Neural cell (in vitro differentiated cells): ENCODE measurements around the gene OSBPL7. TPM values are rescaled to one million over a fixed set of nuclear protein-coding genes. Genes with fewer than 3 reads are reported as not detected.

ENCODE experiments used
- H2AFZ ChIP-seq: fragments of 200-600, 300-800 bp; sonication (generic), shearing (Covaris generic); 2 replicates; pipeline ENCODE4 v1.6.0; 2014; ENCODE audit warnings: low read depth, mild to moderate bottlenecking, antibody characterized with exemption, low read length, moderate library complexity
- H3F3A ChIP-seq: fragments of 200-600 bp; shearing (Covaris generic); 2 replicates; pipeline ENCODE4 v1.6.1; 2016; ENCODE audit warnings: mild to moderate bottlenecking, moderate library complexity, mixed read lengths, antibody characterized with exemption, low read length; ENCODE audit not compliant: insufficient read depth, poor library complexity, severe bottlenecking
- H3K27ac ChIP-seq: fragments of 200-600, 300-800 bp; sonication (generic), shearing (Covaris generic); 2 replicates; pipeline ENCODE4 v1.5.1; 2014; ENCODE audit warnings: mild to moderate bottlenecking, low read length, moderate library complexity
- H3K27me3 ChIP-seq: fragments of 300-800, 200-600 bp; sonication (generic), shearing (Covaris generic); 2 replicates; pipeline ENCODE4 v1.6.0; 2014; ENCODE audit warnings: mild to moderate bottlenecking, low read depth, low read length, moderate library complexity; ENCODE audit not compliant: insufficient read depth
- H3K36me3 ChIP-seq: fragments of 300-800, 200-600 bp; sonication (generic), shearing (Covaris generic); 2 replicates; pipeline ENCODE4 v1.5.1; 2014; ENCODE audit warnings: mild to moderate bottlenecking, antibody characterized with exemption, low read length, moderate library complexity; ENCODE audit not compliant: insufficient read depth
- H3K4me2 ChIP-seq: fragments of 300-800, 200-600 bp; sonication (generic), shearing (Covaris generic); 2 replicates; pipeline ENCODE4 v1.6.0; 2014; ENCODE audit warnings: mild to moderate bottlenecking, low read length
- H3K4me3 ChIP-seq: fragments of 300-800, 200-600 bp; sonication (generic), shearing (Covaris generic); 2 replicates; pipeline ENCODE4 v1.5.1; 2014; ENCODE audit warnings: mild to moderate bottlenecking, low read length, moderate library complexity
- H3K79me2 ChIP-seq: fragments of 200-600 bp; shearing (Covaris generic); replicated peaks from 2 replicates; pipeline ENCODE4 v1.6.0; 2014; ENCODE audit warnings: mild to moderate bottlenecking, low read length, moderate library complexity; ENCODE audit not compliant: insufficient read depth
- H3K9ac ChIP-seq: fragments of 300-800, 200-600 bp; sonication (generic), shearing (Covaris generic); 2 replicates; pipeline ENCODE4 v1.6.1; 2016; ENCODE audit warnings: mild to moderate bottlenecking, low read length, mixed read lengths
- H3K9me2 ChIP-seq: fragments of 200-600 bp; shearing (Covaris generic); 2 replicates; pipeline ENCODE4 v1.6.1; 2016; ENCODE audit warnings: mild to moderate bottlenecking, low read length, mixed read lengths; ENCODE audit not compliant: insufficient read depth
- H3K9me3 ChIP-seq: fragments of 200-600, 300-800 bp; sonication (generic), shearing (Covaris generic); 2 replicates; pipeline ENCODE4 v1.6.1; 2016; ENCODE audit warnings: mild to moderate bottlenecking, mixed run types, low read length, moderate library complexity, mixed read lengths
- H4K20me1 ChIP-seq: fragments of 200-600 bp; shearing (Covaris generic); 2 replicates; pipeline ENCODE4 v1.6.1; 2016; ENCODE audit warnings: mild to moderate bottlenecking, mixed run types; ENCODE audit not compliant: insufficient read depth
- EP300 ChIP-seq: fragments of 450-650 bp; conservative IDR thresholded peaks from 2 replicates; pipeline ENCODE4 v1.6.1; 2014; ENCODE audit warnings: antibody characterized with exemption, mild to moderate bottlenecking, moderate library complexity; ENCODE audit not compliant: poor library complexity, severe bottlenecking
- EZH2 ChIP-seq: fragments of 200-600, 300-800 bp; shearing (Covaris generic), sonication (generic); IDR thresholded peaks from 2 replicates; pipeline ENCODE4 v1.6.1; 2014; ENCODE audit warnings: antibody characterized with exemption, low read length, borderline replicate concordance, mild to moderate bottlenecking; ENCODE audit not compliant: insufficient read depth, poor library complexity, severe bottlenecking
- MXI1 ChIP-seq: fragments of 450-650 bp; conservative IDR thresholded peaks from 2 replicates; pipeline ENCODE4 v1.6.1; 2014; ENCODE audit warnings: antibody characterized with exemption, mild to moderate bottlenecking; ENCODE audit not compliant: poor library complexity, severe bottlenecking
- POLR2AphosphoS5 ChIP-seq: IDR thresholded peaks from 2 replicates; pipeline ENCODE4 v1.6.1; 2012
- RAD21 ChIP-seq: fragments of 450-650 bp; conservative IDR thresholded peaks from 2 replicates; pipeline ENCODE4 v1.6.1; 2014; ENCODE audit warnings: antibody characterized with exemption, mild to moderate bottlenecking, moderate library complexity
- SMC3 ChIP-seq: fragments of 450-650 bp; conservative IDR thresholded peaks from 2 replicates; pipeline ENCODE4 v1.6.1; 2014; ENCODE audit warnings: antibody characterized with exemption, mild to moderate bottlenecking, moderate library complexity; ENCODE audit not compliant: poor library complexity
- TAF1 ChIP-seq: IDR thresholded peaks from 2 replicates; pipeline ENCODE4 v1.6.1; 2012; ENCODE audit warnings: low read depth
- polyA plus RNA-seq: library from polyadenylated mRNA; depleted of rRNA; stranded (reverse); fragments of >200 nt; gene quantifications from 2 replicates; pipeline ENCODE4 v1.2.3, GENCODE V29; 2014
- TF ChIP-seq, protein P1 (sequence below): IDR thresholded peaks from 2 replicates; pipeline ENCODE4 v1.6.1; 2012; ENCODE audit warnings: borderline replicate concordance
- TF ChIP-seq, protein P2 (sequence below): fragments of 450-650 bp; IDR thresholded peaks from 2 replicates; pipeline ENCODE4 v1.5.1; 2014; ENCODE audit warnings: antibody characterized with exemption, mild to moderate bottlenecking, moderate library complexity; ENCODE audit not compliant: poor library complexity, severe bottlenecking

The OSBPL7 gene
- polyA plus RNA-seq, 1 donor from 2014 or later, result 10.0 TPM

DNA sequence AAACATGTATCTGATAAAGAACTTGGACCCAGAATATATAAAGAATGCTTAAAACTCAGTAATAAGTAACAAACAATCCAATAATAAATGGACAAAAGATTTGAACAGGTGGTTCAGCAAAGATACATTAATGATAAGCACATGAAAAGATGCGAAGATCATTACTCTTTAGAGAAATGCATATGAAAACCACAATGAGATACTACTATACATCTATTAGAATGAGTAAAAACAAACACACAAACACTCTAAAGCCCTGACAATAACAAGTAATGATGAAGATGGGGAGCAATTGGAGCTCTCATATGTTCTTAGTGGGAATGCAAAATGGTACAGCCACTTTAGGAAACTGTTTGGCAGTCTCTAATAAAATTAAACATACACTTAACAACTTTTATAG lies 29.1 kb downstream of the OSBPL7 start:
- no peak overlapping the region for H3K9ac ChIP-seq
- H3F3A ChIP-seq, result no peaks in the 10 kb centered on the region
- no peak overlapping the region for H3K4me3 ChIP-seq
- H3K9me3 ChIP-seq, result no peaks in the 10 kb centered on the region
- no peak overlapping the region for H3K27ac ChIP-seq
- no peaks in the 10 kb centered on the region for H3K9me2 ChIP-seq
- no peaks in the 10 kb centered on the region for H3K36me3 ChIP-seq
- H3K79me2 ChIP-seq, result no peaks in the 10 kb centered on the region
- no peak for TF ChIP-seq TAF1
- TF ChIP-seq, protein P1, sequence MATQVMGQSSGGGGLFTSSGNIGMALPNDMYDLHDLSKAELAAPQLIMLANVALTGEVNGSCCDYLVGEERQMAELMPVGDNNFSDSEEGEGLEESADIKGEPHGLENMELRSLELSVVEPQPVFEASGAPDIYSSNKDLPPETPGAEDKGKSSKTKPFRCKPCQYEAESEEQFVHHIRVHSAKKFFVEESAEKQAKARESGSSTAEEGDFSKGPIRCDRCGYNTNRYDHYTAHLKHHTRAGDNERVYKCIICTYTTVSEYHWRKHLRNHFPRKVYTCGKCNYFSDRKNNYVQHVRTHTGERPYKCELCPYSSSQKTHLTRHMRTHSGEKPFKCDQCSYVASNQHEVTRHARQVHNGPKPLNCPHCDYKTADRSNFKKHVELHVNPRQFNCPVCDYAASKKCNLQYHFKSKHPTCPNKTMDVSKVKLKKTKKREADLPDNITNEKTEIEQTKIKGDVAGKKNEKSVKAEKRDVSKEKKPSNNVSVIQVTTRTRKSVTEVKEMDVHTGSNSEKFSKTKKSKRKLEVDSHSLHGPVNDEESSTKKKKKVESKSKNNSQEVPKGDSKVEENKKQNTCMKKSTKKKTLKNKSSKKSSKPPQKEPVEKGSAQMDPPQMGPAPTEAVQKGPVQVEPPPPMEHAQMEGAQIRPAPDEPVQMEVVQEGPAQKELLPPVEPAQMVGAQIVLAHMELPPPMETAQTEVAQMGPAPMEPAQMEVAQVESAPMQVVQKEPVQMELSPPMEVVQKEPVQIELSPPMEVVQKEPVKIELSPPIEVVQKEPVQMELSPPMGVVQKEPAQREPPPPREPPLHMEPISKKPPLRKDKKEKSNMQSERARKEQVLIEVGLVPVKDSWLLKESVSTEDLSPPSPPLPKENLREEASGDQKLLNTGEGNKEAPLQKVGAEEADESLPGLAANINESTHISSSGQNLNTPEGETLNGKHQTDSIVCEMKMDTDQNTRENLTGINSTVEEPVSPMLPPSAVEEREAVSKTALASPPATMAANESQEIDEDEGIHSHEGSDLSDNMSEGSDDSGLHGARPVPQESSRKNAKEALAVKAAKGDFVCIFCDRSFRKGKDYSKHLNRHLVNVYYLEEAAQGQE, result no peak
- TF ChIP-seq SMC3, result no peak
- TF ChIP-seq, protein P2, sequence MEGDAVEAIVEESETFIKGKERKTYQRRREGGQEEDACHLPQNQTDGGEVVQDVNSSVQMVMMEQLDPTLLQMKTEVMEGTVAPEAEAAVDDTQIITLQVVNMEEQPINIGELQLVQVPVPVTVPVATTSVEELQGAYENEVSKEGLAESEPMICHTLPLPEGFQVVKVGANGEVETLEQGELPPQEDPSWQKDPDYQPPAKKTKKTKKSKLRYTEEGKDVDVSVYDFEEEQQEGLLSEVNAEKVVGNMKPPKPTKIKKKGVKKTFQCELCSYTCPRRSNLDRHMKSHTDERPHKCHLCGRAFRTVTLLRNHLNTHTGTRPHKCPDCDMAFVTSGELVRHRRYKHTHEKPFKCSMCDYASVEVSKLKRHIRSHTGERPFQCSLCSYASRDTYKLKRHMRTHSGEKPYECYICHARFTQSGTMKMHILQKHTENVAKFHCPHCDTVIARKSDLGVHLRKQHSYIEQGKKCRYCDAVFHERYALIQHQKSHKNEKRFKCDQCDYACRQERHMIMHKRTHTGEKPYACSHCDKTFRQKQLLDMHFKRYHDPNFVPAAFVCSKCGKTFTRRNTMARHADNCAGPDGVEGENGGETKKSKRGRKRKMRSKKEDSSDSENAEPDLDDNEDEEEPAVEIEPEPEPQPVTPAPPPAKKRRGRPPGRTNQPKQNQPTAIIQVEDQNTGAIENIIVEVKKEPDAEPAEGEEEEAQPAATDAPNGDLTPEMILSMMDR, result no peak
- TF ChIP-seq EZH2, result no peak
- no peak for TF ChIP-seq EP300
- no peak for TF ChIP-seq RAD21
- TF ChIP-seq MXI1, result no peak
- TF ChIP-seq POLR2AphosphoS5, result no peak
- peaks cover 77% of the 10 kb centered on the region for H3K27me3 ChIP-seq
- no peak overlapping the region for H2AFZ ChIP-seq
- no peak overlapping the region for H3K4me2 ChIP-seq
- no peaks in the 10 kb centered on the region for H4K20me1 ChIP-seq

DNA sequence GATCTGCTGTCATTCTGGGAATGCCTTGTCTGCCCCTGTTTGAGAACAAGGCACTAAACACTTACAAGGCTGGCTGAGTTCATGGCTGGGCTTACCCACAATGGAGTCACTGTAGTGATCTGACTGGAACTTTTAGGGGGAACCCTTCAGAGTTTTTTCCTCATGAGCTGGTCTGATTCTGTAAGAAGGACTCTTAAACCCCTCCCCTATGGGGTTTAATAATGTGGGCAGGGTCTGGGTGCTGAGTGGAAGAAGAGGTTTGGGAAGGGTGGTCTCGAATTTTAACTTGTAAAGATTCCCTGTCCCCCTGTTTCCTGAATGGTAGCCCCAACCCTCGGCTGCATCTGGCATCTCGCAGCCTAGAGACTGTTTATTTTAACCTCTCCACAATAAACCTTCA lies 30.6 kb downstream of the OSBPL7 start:
- Histone ChIP-seq H3K4me3 (no peak overlapping the region), H3K9ac (no peak overlapping the region), H4K20me1 (no peaks in the 10 kb centered on the region), H3K9me2 (no peaks in the 10 kb centered on the region), H3K79me2 (no peaks in the 10 kb centered on the region), H2AFZ (no peak overlapping the region), H3K36me3 (no peaks in the 10 kb centered on the region), H3F3A (no peaks in the 10 kb centered on the region), H3K27ac (no peak overlapping the region), H3K4me2 (no peak overlapping the region), H3K9me3 (no peaks in the 10 kb centered on the region), H3K27me3 (peaks cover 84% of the 10 kb centered on the region)
- TF ChIP-seq, protein P2, result no peak
- TF ChIP-seq SMC3, result no peak
- no peak for TF ChIP-seq RAD21
- no peak for TF ChIP-seq MXI1
- TF ChIP-seq EP300, result no peak
- TF ChIP-seq, protein P1, result no peak
- TF ChIP-seq POLR2AphosphoS5, result no peak
- TF ChIP-seq TAF1, result no peak
- no peak for TF ChIP-seq EZH2
